Measurements from ENCODE around the gene TPGS2.

GRCh38 chr18:36848609-36849008 is 19.8 kb upstream of the TPGS2 start:
- TF ChIP-seq POLR2AphosphoS5 (IDR thresholded peaks at IDR 0.05) = no peak
- no peak for TF ChIP-seq EP300 (IDR thresholded peaks at IDR 0.05)

All from stomach (tissue), 4 donors.